GM18873 (cell line): ENCODE data around the gene MAFF.

ENCODE experiments used
- ATAC-seq: cut with Tn5 transposase; IDR thresholded peaks from one replicate; pipeline ENCODE4 v1.9.1; 2021; ENCODE audit warnings: mild to moderate bottlenecking, moderate library complexity, moderate number of reproducible peaks; ENCODE audit not compliant: unreplicated experiment, low FRiP score

Gene MAFF

GRCh38 chr22:38244106-38244505, 42.3 kb downstream of the MAFF start:
- ATAC-seq = peak; percentile 55

DNA sequence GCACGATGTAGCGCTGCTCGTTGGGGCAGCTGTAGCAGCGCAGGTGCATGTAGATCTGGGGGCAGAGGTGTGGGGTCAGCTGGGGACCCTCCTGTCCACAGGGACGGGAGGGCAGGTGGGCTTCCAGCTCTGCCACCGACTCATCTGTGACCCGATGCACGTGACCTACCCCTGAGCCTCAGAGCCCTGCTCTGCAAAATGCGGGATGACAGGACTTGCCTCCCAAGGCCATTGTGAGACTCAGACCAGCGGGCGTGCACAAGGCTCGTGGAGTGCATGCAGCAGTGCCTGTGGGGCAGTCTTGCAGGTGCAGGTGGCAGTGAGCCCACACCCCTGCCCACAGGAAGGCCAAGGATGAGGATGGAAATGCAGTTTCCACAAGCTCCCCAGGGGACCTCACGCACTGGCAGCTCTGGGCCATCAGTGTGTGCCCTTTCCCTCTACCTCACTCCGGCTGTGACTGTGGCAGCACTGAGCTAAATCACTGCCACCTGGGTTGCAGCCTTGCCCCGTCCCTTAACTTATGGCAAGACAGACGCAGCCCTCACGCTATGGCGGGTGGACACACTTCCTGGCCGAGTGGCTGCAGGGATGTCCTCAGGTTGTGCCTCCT, 44.4 kb downstream of the MAFF start:
- ATAC-seq = no peak

- ATAC-seq = no peak
Measured at GRCh38 chr22:38246692-38247091, 44.9 kb downstream of the MAFF start.

- no peak for ATAC-seq
Measured at GRCh38 chr22:38247713-38248112, 45.9 kb downstream of the MAFF start.

DNA sequence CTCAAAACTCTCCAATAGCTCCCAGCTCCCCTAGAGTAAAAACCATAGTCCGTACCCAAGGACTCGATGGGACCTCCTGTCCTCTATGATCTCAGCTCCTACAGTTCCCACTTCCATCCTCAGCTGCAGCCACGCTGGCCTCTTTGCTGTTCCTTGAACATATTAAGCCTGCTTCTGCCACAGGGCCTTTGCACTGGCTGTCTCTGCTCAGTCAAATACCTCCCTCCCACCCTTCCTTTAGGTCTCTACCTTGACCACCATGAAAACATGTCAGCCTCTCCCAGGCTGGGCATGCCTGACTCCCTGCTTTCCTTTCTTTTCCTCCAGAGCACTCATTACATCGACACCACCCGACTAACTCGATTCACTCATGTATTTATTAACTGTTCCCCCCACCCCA, 46.5 kb downstream of the MAFF start:
- no peak for ATAC-seq

GRCh38 chr22:38249301-38249700, 47.5 kb downstream of the MAFF start:
- ATAC-seq = no peak

DNA sequence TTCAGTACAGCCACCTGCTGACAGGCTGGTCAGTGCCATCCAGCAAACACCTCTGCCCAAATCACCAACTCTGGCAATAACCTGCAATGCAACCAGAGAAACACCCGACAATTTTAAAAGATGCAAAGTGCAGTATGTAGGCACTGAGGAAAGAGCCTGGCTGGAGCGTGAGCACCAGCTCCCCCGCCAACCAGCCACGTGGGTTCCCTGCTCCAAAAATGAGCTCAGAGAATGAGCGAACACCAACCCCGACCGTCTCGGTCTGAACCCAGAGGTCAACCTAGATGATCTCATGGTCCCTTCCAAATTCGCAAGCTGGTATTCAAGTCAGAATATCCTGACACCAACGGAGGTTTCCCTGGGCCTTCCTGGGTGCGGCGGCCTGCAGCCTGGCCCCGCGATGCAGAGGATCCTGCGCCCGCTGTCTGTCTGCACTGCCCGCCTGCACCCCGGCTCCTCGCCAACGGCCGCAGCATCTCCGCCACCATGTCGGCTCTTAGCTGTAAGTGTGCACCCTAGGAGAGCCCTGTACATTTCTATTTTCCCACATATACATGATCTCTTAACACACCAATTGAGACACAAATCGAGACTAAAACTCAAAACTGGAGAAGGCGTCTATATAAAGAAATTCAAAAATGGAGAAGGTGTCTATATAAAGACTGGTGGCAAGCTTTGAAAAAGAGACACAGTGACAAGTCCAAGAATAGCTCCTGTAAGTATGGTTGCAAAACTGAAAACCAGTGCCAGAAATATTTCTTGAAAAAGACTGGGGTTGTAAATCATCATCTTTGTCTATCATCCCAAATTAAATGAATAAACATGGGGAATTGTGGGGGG, 48.2 kb downstream of the MAFF start:
- no peak for ATAC-seq

DNA sequence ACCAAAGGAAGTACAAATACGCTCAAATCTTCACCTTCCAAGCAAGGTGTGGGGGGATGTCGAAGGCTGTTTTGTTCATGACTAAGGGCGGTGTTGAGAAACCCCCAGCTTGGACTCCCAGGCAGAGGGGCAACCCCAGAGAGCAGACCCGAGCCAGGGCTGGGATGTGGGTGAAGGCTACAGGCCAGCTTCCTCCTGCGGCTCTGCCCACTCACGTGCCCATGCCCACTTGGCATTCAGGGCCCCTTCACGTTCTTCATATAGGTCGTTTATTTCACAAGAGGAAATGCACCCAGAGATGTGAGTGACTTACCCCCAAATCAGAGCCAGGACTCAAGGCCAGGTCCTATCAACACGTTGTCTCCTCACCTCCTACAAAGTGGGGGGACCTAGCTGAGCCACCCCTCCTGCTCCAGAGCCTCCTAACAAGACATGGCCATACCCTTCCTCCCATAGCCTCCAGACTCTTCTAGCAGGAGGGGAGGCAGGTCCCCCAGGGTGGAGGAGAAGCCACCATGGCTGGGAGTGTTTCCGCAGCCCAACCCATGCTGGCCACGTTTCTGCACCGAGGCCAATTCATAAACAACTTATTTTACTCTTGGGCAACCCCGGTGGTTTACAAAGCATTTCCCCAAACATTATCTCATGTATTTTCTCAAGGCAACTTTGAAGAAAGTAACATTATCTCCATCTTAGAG, 49.0 kb downstream of the MAFF start:
- no peak for ATAC-seq

DNA sequence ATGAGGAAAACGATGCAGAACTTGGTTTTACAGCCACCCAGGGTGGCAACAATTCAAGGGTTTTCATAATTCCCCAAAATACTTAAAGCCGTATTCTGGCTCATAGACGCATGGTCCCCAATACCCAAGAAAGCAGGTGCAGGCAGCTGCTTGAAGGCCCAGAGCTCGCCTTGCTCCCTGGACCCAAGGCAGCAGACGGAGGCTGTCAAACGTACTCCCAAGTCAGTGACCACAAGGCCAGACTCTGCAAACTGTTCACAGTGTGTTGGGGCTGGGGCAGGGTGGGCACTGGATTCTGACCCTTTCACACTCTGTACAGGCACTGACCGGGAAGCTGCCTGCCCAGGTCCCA, 49.5 kb downstream of the MAFF start:
- ATAC-seq = no peak

DNA sequence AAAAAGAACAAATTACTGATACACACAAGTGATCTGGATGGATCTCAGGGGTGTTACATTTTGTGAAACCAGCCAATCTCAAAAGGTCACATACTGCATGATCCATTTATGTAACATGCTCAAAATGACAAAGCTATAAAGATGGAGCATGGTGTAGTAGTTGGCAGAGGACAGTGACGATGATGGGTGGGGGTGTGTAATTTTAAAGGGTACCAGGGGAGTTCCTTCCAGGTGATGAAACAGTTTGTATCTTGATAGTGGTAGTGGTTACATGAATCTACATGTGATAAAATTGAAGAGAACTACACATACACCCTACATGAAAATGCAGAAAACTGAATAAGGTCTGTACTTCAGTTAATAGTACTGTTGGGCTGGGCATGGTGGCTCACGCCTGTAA, 53.9 kb downstream of the MAFF start:
- ATAC-seq = no peak

- ATAC-seq = no peak
Measured at GRCh38 chr22:38257181-38257580, 55.4 kb downstream of the MAFF start.

GRCh38 chr22:38257650-38258250, 56.0 kb downstream of the MAFF start:
- no peak for ATAC-seq

DNA sequence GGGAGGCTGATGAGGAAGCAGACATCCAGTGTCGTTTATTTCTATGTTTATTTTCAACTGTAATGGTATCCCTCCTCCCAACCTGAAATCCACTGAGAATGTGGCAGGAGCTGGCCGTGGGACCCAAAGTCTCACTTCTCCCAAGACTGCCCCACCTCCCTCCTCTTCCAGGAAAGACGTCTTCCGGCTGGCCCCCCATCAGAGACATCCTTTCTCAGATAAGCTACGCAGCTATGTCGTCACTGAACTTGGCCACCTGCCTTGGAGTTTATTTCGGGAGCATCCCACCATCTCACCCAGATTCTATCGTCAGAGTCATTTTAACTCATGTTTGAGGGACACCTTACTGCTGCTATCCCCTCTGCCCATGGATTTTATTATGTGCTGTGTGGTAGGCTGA, 57.1 kb downstream of the MAFF start:
- no peak for ATAC-seq

GRCh38 chr22:38259370-38259769, 57.6 kb downstream of the MAFF start:
- ATAC-seq = no peak

- no peak for ATAC-seq
Measured at GRCh38 chr22:38260761-38261681, 59.2 kb downstream of the MAFF start.

- ATAC-seq = no peak
Measured at GRCh38 chr22:38262051-38262795, 60.4 kb downstream of the MAFF start.

GRCh38 chr22:38264322-38264843, 62.6 kb downstream of the MAFF start:
- no peak for ATAC-seq
